ENCODE data around the gene CTRL.
"Not testable (repeated sequence)": the region's sequence is repeated elsewhere in the genome, so short reads cannot be mapped to it uniquely, and the experiment has no call there.

CTRL gene

DNA sequence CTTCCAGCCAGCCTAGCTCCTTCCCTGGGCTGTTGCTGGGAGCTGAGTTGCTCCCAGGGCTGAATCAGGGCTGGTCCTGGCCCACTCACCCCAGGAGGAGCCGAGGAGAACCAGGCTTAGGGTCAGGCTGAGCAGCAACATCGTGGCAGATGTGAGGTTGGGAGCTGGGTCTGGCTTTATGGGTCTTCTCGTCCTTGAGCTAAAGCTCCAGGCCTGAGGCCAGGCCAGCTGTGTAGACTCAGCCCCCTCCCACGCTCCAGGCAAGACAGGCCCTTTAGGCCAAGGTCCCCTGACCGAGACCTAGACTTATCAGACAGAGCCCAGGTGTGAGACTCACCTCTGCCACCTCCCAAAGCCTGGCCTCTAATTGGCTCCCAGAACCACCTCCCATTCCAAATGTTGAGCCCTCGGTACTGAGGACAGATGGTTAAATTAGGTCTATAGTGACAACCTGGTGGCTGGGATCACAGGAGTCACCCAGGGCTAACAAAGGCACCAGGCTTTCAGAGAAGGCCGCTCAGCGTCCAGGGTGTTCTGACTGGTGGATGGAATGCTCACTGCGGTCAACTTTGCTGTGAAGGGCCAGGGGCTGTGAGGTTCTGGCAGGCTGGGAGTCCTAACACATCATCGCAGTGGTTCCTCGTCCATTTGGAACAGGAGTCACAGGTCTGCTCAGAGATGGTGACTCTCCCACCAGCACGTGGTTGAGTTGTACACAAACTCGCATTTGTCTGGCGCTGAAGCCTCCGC lies at the start of gene CTRL:
Gene CTRL (minus strand): TSS at position 151 of the 750 bp plus-strand sequence. CDS start 10 bp downstream, at position 141.
- DNase-seq = no peak

DNA sequence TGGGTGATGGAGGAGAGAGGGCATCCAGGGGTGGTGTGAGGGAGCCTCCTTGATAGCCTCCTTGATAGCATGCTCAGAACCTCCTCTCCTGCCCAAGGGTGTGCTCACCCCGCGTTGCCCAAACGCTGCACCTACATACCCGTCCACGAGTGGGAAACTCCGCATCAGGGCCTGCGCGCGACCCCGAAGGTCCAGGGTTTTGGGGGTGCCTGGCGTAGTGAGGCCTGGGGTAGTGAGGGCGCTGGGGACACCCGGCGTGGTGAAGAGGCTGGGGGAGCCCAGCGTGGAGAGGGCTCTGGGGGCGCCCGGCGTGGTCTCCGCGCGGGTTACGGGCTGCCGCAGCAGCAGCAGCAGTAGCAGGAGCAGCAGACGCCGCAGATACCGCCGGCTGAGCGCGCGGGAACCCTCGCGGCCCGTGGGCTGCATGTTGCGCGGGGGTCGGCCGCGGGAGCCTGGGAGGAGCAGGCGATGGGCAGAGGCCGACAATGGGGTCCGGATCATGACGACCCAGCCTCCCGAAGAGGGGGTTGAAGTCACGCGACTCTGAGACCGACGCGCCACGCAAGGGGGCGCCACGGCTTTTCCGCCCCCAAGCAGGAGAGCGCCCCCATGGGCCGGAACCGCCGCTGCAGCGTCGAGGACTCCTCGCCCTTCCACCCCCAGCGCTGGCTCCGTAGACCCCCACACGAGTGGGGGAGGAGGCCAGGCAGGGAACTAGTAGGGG lies 48.5 kb upstream of the CTRL start, which contains the start of gene DPEP3:
Gene DPEP3 (minus strand): TSS at position 545 of the 724 bp plus-strand sequence. CDS start 119 bp downstream, at position 426.
- no peak for DNase-seq

DNA sequence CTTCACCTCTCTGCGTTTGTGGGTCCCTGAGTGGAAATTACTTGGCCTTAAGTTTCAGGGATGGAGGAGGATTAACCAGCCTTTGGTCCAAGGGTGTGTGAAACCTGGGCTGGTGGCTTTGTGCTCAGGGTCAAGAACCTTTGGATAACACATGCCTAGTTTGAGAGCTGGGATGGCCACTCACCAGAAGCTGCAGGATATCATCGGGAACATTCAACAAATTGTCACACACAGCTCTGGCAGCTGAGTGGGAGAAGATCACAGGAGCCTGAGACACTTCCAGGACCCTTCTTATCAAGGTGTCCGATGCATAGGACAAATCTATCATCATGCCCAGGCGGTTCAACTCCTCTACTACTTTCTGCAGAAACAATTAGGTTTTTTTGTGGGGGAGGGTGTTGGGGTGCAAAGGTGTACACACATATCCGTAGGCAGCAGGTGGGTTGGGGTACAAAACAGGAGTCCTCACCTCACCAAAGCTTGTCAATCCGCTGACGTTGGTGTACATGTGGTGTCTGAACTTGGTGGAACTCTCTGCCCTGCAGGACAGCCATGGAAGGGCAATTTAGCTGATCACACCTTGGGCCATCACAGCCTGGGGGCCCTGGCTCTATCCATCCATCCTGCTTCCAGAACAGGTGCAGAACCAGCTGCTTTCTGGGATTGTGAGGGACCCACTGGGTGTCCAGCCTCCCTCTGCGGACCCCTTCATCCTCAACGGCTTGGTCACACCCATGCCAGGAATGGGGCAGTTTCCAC lies 46.0 kb upstream of the CTRL start:
- DNase-seq = no peak

DNA sequence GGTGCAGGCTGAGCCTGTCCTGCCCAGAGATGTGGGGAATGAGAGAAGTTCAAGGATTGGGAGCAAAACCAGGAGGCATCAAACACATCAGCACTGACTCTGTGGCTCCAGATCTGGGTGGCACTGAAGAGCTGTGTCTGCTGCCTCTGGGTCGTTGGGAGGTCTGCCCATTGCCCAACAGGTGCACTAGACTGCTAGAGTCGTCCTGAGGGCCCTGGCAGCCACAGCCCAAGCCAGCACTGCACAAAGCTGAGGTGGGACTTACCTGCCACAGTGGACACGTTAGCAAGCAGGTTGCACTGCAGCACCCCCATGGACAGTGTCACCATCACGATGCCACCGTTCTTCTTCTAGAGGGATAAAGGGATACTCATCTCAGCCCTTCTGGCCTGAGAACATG lies 45.3 kb upstream of the CTRL start:
- DNase-seq = no peak

DNA sequence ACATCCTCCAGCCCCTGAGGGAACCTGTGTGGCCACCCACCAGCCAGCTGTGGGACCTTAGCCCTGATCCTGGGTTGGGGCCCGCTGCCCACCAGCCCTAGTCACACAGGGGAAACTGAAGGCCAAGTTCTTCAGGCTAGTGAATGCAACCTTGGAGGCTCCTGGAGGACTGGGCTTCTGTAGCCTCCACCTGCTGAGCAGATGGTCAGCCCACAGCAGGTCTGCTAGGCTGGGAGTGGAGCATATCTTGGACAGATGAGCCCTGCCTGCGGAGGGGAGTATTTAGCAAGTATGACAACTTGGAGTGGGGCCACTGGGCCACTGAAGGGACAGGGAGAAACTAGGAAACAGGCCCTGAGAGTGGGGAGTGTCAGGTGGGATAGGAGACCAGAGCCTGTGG lies 44.5 kb upstream of the CTRL start:
- no peak for DNase-seq

DNA sequence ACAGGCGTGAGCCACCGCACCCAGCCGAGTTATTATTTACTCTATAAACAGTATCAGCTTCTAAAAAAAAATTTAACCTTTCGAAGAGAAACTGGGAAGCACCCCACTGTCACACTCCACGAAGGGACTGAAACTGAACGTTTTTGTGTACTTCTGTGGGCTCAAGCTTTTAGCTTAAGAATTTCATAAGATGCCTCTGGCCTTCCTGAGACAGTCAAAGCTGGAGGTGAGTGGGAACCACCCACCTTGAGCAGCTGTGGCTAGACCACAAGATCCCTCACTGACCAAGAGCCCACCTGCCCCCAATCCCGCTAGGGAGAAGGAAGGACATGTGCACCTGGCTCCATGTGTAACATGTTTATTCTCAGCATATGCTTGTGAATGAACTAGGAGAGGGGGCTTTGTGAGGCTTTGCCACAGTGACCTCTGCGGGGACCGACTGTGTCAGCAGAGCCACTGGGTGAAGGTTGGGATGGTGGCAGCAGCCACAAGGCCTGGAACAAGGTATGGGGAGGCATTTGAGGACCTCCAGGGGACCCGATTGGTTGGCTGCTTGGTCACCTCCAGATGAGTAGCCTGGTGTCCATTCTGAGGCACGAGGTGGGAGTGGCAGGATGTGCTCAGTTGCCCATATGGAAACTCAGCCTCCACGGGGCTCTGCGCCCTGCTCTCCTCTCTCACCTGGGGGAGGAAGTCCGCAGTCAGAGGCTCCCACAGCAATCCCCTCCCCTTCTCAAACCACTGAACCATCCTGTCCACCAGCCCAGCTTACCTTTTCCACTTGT lies 43.9 kb upstream of the CTRL start:
- no peak for DNase-seq

DNA sequence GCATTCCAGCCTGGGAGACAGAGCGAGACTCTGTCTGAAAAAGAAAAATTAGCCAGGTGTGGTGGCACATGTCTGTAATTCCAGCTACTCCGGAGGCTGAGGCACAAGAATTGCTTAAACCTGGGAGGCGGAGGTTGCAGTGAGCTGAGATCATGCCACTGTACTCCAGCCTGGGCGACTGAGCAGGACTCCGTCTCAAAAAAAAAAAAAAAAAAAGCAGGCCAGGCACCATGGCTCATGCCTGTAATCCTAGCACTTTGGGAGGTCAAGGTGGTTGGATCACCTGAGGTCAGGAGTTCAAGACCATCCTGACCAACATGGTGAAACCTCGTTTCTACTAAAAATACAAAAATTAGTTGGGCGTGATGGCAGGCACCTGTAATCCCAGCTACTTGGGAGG lies 40.6 kb upstream of the CTRL start:
- not testable (repeated sequence) for DNase-seq

DNA sequence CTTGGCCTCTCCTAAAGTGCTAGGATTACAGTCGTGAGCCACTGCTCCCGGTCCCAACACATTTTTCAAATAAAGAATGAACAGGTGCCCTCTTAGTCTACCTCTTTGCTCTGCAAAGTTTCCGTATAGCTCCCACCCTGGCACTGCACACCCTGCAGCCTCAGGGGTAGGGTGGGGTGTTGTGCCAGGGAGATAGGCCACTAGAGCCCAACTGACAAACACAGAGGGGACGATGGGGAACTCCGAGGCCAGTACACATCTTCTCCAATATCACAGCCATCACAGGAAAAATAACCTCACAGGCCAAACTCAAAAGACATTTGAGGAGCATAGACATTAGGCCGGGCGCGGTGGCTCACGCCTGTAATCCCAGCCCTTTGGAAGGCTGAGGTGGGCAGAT lies 39.4 kb upstream of the CTRL start:
- DNase-seq = no peak

DNA sequence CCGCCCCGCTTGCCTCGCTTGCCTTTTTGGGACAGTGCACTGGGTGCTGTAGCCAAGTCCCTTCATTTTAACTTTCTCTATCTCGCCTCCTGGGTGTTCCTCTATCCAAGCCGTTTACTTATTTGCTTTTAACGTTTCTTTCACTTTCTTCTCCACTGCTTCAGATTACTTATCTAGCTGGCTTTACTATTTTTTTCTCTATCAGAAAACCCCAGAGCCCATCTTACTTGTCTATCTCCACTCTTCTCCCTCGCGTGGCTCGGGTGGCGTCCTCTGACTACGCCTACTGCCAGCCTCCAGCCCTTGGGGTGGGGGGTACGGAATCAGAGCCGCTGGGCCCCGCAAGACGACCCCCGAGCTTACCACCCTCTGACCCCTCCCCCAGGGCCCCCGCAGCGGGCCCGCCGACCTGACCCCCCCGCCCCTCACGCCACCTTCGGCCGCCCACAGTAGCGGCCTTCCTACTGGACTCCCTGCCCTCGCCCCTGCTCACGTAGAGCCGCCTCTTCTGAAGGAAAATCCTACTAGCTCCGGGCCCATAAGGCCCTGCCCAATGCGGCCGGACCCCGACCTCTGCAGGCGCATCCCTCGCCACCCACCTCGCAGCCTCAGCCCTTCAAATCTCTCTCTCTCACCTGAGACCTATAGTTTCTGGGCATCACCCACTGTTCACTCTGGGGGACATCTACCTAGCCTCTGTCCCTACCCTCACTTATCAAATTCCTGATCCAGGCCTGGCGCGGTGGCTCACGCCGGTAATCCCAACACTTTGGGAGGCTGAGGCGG lies 37.8 kb upstream of the CTRL start:
- no peak for DNase-seq

DNA sequence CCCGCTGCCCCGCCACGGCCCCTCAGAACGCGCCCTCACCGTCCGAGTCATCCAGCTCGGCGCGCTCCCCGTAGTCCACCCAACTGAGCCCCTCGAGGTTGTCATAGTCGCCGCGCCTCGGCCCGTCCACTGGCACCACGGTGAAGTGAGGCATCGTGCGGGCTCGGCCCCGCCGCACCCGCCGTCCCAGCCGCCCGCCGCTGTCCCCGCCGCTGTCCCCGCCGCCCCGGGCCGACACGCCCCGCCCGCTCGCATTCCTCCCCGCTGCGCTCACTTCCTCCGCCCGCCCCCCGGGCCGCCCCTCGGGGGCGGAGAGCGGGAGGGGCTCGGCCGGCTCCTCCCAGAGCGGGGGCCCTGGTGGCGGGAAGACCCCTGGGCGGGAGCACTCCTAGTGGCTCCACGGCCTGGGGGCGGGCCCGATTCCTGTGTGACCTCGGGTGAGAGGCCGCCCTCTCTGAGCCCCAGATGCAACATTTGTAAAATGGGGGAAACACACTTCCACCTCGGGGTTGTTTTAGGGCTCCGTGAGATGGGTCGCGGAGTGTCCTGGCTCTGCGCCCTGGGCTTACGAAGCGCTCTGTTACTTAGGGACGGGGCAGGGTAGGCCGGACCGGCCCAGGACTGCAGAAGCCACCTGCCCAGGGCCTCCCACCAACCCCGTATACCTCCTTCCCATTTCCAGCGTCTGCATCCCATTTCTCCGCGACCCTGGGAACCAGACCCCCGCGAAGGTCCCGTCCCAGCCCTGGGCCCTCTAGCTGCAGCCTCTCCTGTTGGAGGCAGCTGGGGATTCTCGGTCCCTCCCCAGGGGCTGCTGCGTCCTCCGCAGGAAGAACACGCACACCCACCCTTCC lies 37.0 kb upstream of the CTRL start, which contains the start of gene SLC12A4:
Gene SLC12A4 (minus strand): TSS at position 238 of the 854 bp plus-strand sequence. CDS start 84 bp downstream, at position 154.
- DNase-seq = peak; percentile 28

DNA sequence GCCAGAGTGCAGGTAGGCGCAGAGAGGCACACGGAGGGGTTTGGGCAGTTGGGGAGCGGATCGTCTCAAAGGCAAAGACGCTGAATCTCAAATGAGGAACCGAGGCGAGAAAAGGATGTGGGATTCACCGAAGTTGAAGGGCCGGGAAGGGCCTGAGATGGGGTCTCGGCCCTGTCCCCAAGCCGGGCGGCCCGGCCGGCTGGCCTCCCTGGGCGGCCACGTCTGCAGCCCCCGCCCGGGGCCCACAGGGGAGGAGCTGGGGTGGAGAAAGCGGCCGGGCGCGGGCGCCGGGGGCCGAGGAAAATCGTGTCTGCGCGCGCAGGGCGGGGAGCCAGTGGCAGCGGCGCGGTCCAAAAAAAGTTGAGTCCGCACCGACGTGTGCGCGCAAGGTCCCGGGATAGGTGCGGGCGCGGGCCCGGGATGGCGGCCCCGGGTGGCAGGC lies 36.3 kb upstream of the CTRL start:
- no peak for DNase-seq

DNA sequence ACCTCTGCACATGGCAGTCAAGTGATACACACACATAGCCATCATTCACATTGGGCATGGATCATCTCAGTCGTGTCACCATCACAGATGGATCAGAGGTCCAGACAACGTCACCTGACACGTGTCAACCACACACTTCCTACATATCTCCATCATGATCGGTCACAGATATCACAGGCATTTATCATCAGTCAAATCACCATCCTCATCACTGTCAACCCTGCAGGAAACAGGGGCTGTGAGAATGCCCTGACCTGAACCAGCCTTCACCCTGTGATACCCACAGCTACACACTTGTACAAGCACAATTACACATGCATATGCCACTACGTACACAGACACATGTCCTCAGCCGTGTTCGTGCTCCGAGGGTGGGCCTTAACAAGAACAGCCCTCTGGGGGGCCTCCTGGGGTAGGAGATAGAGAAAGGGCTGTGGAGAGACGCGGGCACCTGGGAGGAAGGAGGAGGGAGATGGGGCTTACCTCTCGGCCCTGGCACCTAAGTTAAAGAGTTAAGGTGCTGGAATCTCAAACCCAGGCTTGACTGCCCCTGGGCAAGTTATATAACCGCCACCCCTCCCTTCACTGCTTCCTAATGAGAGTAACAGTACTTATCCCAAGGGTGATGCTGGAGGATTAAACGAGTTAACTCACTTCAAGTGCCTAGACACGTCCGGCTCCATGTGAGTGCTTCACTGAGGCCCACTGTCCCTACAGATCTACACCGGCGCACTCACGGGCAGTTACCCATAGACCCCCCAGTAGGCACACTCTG lies 35.7 kb upstream of the CTRL start:
- DNase-seq = no peak

DNA sequence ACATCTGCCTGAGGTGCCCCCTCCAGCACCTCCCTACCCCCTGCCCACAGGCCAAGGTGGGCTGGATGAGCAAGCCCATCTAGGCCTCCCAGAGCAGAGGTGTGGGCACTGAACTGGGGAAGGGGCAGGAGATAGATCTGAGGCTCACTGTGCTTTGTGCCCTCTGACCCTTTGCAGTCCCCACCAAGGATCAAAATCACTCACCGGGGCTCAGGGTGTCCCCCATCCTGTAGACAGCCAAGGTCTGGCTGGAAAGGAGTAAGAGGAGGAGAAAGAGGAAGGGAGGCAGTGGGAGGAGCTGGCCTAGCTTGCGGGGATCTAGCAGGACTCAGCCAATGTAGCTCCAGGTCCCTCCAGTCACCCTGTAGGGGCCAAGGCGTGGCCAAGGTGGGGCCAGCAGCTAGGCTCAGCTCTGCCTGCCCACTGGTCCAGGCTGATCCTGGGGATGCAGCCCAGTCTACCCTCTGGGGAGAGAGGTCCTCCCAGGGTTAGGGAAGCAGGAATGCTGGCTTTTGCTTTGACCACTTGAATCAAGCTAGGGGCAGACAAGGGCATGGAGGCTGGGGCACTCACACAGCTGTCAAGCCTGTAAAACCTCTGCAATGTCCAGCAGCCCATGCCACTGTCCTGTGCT lies 35.0 kb upstream of the CTRL start:
- DNase-seq = no peak

DNA sequence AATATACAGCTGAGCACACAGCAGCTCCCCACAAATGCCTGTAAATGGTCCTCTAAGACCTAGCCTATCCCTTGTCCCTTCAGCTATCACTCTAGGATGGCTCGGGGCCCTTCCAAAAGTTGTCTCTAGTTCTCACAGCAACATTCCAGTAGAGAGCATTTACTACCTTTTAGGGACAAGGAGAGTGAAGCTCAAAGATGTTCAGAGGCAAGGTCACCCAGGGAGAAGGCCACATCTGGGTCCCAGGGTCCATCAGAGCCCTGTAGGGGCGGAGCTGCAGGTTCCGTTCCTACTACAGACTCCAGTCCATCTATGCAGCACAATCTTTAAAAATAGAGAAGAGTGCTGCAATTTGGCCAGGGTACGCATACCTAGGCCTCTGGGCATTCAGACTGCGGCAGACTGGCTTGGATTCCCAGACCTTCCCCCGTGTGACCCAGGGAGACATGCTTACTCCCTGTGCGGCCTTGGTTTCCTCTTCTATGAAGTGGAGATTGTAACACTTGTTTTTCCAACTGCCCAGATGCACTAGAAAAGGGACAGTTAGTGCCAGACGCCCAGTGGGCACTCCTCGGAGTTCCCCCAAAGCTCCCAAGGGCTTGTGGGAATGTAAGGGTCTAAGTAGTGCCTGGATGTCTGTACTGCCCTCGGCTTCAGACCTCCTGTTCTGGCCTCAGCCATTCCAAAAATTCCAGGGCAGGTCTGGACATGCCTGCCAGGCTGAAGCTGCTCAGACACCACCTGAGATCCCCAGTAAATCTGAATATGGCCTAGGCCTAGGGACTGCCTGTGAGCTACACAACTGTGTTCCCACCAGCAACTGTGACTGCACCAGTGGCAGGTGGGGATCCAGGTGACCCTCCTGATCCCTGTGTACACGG lies 34.2 kb upstream of the CTRL start:
- DNase-seq = no peak

DNA sequence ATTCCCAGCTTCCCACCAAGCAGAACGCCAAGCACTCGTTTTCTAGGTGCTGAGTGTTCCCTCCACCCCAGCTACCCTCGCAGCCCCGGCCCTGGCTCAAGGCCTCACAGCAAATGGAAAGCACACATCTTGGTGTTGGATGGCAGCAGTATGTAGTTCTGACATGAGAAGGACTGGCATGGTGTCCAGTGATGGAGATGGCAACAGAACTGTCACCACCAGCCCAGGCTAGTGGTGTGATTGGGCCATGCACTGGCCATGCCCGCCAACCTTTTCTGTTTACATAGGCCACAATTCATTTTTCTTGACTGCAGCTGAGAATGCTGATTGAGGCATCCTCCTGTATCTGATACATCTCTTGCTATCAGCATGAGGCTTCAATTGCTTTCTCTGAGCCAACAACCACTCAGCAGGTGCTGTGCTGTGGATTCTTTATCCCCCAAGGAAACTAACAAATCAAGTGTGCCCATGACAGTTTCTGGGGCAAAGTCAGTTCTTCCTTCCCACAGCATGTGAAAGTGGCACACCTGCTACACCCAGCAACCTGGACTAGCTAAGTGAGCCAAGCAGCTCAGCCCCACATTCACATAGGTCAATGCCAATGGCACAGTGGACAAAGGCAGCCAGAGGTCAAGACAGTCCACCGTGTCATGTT lies 32.9 kb upstream of the CTRL start:
- no peak for DNase-seq

DNA sequence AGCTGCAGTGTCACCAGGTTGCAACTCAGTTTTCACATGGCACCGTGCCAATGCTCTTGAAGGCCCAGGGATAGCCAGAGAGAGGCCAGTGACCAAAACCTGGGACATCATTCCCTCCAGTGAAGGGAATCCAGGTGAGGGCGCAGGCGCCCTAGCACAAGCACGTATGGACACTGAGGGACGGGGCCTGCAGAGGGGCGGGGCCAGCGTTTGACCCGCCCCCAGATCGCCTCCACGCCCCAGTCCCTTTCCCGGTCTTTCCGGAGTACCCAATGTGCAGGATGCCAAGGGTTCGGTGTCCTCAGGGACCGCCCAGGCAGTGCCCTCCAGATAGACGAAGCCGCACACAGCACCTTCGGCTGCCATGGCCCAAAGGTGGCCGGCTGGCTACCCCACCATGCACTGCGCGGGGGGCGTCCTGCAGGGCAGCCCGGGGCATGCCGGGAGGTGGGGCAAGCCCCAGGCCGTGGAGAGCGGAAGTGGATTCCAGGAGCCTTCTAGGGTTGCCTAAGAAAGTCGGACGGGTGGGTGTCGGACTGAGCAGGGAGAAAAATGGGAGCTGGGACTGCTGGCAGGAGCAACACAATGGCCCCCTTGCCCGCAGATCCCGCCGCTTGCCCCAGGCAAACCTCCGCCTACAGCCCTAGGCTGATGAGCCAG lies 32.1 kb upstream of the CTRL start:
- DNase-seq = no peak

DNA sequence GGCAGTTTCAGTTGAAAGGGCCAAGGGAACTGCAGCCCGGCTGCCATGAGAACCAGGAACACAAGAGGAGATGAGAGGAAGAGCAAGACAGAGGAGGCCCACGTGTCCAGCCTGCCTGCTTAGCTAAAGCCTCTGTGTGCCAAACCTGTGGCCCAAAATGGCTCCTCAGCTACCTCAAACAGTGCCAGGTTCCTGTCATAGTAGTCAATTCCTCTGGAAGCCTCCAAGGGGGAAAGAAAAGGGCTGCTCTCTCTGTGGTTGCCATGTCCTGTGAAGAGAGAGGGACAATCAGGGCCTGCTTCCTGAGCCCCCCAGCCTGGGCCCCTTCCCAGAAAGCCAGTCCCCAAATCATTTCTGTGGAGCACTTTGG lies 31.6 kb upstream of the CTRL start:
- DNase-seq = no peak
